Measurements from ENCODE around the gene SLC17A9.

Gene SLC17A9

GRCh38 chr20:62940875-62941274, 11.6 kb upstream of the SLC17A9 start:
- no peak for DNase-seq (ENCODE audit: low spot score)

GRCh38 chr20:62941792-62942191, 10.7 kb upstream of the SLC17A9 start:
- DNase-seq (ENCODE audit: low spot score), result no peak

DNA sequence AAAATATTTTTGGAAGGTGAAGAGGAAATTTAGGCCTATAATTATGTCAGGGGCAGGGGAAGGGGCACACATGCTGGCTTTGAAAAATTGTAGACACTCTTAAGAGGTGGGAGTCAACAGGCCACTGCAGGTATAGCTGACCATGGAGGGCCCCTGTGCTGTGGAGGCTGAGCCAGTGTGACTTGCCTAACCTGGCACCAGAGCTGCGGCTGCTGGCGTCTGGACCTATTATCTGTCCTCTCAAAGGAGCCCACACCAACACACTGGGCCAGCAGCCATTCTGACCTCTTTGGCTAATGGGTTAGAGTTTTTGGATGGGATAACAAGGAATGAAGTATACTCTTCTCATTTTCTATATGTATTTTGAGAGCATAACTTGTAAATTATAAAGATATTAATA, 10.1 kb upstream of the SLC17A9 start:
- DNase-seq (ENCODE audit: low spot score), result no peak

GRCh38 chr20:62943396-62943795, 9.1 kb upstream of the SLC17A9 start:
- no peak for DNase-seq (ENCODE audit: low spot score)

DNA sequence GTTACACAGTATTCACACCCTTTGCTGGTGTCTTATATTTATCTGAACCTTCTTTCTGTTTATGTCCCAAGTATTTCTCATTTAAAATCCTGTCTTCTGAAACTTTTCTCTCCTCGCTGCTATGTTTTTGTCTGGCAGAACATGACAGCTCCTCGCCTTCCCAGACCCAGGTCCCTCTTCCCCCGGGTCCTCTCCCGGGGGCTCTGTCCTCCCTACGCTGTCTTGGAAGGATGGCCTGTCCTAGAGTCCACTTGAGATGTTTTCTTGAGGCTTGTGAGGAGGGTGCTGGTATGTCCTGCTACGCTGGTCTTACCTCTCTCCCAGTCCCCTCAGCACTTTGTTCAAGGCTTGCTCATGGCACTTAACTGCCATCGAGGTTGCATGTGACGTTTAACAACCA, 8.3 kb upstream of the SLC17A9 start:
- DNase-seq (ENCODE audit: low spot score), result no peak

DNA sequence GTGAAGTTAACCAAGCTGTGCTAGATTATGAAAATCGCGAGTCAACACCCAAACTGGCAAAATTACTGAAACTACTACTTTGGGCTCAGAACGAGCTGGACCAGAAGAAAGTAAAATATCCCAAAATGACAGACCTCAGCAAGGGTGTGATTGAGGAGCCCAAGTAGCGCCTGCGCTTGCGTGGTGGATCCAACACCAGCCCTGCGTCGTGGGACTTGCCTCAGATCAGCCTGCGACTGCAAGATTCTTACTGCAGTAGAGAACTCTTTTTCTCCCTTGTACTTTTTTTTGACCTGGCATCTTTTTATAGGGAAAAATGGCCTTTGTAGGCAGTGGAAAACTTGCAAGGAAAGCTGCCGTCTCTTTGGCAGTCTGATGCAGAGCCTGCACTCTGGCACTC, 7.8 kb upstream of the SLC17A9 start:
- no peak for DNase-seq (ENCODE audit: low spot score)

- no peak for DNase-seq (ENCODE audit: low spot score)
Observed at GRCh38 chr20:62945771-62946339, 6.7 kb upstream of the SLC17A9 start.

- DNase-seq (ENCODE audit: low spot score), result no peak
Observed at GRCh38 chr20:62946918-62947317, 5.6 kb upstream of the SLC17A9 start.

- no peak for DNase-seq (ENCODE audit: low spot score)
Observed at GRCh38 chr20:62947532-62948300, 4.8 kb upstream of the SLC17A9 start.

GRCh38 chr20:62949153-62949821, 3.2 kb upstream of the SLC17A9 start:
- no peak for DNase-seq (ENCODE audit: low spot score)

DNA sequence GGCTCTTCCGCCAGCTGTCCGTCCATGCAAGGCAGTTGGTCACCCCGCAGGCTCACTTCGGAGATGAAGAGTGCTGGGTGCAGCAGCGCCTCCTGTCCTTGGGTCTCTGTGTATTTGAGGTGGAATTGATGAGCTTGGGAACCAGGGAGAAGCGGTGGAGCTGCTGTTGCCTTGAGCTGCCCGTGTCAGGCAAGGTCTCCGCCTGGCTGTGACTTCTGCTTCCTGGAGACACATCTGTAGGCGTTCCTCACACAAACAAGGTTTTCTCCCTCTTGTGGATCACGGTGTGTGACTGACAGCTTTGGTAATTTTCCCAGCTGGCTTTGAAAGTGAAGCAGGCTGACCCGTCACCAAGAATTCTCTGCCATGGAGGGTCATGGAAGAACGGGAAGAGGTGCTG, 2.5 kb upstream of the SLC17A9 start:
- no peak for DNase-seq (ENCODE audit: low spot score)

GRCh38 chr20:62950741-62951140, 1.8 kb upstream of the SLC17A9 start:
- DNase-seq (ENCODE audit: low spot score), result no peak

GRCh38 chr20:62951143-62951895, 1.2 kb upstream of the SLC17A9 start:
- DNase-seq (ENCODE audit: low spot score), result no peak

GRCh38 chr20:62951896-62952372, 575 bp upstream of the SLC17A9 start:
- DNase-seq (ENCODE audit: low spot score), result no peak

GRCh38 chr20:62952968-62953838, 694 bp downstream of the SLC17A9 start:
- peak; percentile 58 for DNase-seq (ENCODE audit: low spot score)

DNA sequence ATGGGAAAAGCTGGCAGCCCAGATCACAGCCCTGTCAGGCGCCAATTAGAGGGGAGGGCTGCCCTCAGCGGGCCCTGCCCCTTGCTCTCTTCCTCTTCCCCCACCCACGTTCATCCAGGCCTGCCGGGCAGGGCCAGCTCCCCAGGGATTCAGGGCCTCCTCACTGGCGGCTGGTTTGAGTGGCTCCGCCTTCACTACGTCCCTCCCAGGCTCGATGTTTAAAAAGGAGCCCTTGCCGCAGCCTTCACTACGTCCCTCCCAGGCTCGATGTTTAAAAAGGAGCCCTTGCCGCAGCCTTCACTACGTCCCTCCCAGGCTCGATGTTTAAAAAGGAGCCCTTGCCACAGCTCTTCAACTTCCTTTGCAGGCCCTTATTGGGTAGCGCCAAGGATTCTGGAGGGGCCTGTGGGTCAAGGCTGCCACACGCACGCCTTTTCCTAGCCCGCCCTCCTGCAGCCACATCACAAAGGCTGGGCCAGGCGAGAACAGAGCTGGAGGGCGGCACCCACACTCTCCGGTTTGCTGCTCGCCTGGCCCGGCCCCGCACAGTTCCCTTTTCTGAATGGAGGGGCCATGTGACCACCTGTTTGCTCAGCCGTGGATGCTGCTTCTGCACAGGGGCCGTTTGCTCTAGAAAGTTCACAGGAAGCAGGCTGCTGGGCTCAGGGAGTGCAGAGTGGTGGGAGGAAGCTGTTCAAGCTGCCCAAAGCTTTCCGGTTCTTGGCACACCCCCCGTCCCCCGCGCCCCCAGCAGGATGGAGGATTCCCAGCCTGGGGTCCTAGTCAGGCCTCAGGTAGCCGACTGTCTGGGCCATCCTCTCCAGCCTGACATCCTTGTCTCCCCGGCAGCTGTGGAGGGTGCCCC, 1.6 kb downstream of the SLC17A9 start:
- peak; percentile 70 for DNase-seq (ENCODE audit: low spot score)

DNA sequence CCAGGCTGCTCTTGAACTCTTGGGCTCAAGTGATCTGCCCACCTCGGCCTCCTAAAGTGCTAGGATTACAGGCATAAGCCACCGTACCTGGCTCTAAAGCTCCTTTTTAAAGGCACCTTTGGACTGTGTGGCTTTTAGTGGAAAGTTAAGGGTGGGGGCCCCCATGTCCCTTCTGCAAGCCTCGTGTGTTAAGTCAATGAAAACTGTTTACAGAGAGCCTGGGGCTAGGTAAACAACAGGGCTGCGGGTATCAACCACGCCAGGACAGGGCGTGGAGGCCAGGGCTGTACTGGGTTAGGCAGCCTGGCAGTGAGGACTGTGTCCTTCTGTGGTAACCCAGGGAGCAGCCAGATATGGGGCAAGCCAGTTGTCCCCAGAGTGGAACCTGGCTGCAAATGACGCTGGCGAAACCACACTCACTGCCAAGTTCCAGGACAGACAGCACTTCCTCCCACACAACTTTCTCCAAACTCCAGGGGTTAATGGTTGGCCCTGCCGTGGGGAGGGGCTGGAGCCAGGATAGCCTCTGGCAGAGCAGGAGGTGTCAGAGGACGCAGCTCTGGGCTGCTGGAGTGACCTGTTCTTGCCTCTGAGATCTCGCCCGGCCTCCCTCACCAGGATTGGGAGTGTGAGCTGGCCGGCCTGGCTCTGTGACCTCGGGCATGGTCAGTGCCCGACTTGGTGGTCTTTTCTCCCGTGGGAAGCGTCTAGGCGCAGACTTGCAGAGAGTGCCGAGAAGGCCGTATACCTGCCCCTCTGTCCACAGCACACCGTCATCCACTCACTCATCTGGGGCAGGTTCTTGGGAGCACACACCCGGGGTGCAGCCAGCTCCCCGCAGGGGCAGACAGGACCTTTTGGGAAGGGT, 3.2 kb downstream of the SLC17A9 start:
- DNase-seq (ENCODE audit: low spot score), result no peak

GRCh38 chr20:62956387-62957135, 4.1 kb downstream of the SLC17A9 start:
- DNase-seq (ENCODE audit: low spot score), result no peak
